OCI-LY3 (cell line): ENCODE data around the gene CYS1.

ENCODE experiments used
- H2AFZ ChIP-seq: fragments of 200-600, 300-600 bp; shearing (Covaris generic); 2 replicates; pipeline ENCODE4 v1.6.0; 2014; ENCODE audit warnings: antibody characterized with exemption, low read depth, low read length
- H3K27ac ChIP-seq: fragments of 200-600, 300-600 bp; sonication (generic); 2 replicates; pipeline ENCODE4 v1.5.1; 2014; ENCODE audit warnings: mild to moderate bottlenecking, low read length, moderate library complexity, mixed read lengths
- H3K27me3 ChIP-seq: fragments of 200-600, 300-600 bp; sonication (generic); 2 replicates; pipeline ENCODE4 v1.6.1; 2014; ENCODE audit warnings: low read depth, low read length, mixed read lengths
- H3K36me3 ChIP-seq: fragments of 200-600, 300-600 bp; sonication (generic); replicated peaks from 2 replicates; pipeline ENCODE3; 2014; ENCODE audit warnings: low read depth, low read length, mixed read lengths
- H3K4me1 ChIP-seq: fragments of 300-600, 200-600 bp; sonication (generic); 2 replicates; pipeline ENCODE4 v1.6.1; 2014; ENCODE audit warnings: low read length, mixed read lengths
- H3K4me2 ChIP-seq: fragments of 200-600, 300-600 bp; sonication (generic); 2 replicates; pipeline ENCODE4 v1.6.1; 2014; ENCODE audit warnings: low read length, mixed read lengths
- H3K4me3 ChIP-seq: fragments of 300-600, 200-600 bp; sonication (generic); 2 replicates; pipeline ENCODE4 v1.5.1; 2014; ENCODE audit warnings: antibody characterized with exemption, mild to moderate bottlenecking, low read length, moderate library complexity
- H3K79me2 ChIP-seq: fragments of 300-600, 200-600 bp; shearing (Covaris generic); 2 replicates; pipeline ENCODE4 v1.6.1; 2014; ENCODE audit warnings: mild to moderate bottlenecking, low read length, mixed read lengths
- H3K9ac ChIP-seq: fragments of 300-600, 200-600 bp; shearing (Covaris generic); 2 replicates; pipeline ENCODE4 v1.6.0; 2014; ENCODE audit warnings: mild to moderate bottlenecking, low read length, moderate library complexity
- H3K9me3 ChIP-seq: fragments of 200-600, 300-600 bp; shearing (Covaris generic); 2 replicates; pipeline ENCODE4 v1.6.1; 2014; ENCODE audit warnings: low read length, mixed read lengths; ENCODE audit not compliant: insufficient read depth
- H4K20me1 ChIP-seq: fragments of 200-600, 300-600 bp; sonication (generic); 2 replicates; pipeline ENCODE4 v1.6.1; 2016; ENCODE audit warnings: low read length, mixed read lengths; ENCODE audit not compliant: insufficient read depth
- EZH2phosphoT487 ChIP-seq: fragments of 200-600 bp; shearing (Covaris generic); IDR thresholded peaks from 2 replicates; pipeline ENCODE4 v1.6.1; 2018; ENCODE audit warnings: antibody characterized with exemption, mixed run types, low read depth
- TF ChIP-seq, protein P1 (sequence below): fragments of 200-600, 300-600 bp; sonication (generic); IDR thresholded peaks from 2 replicates; pipeline ENCODE4 v1.5.1; 2014; ENCODE audit warnings: antibody characterized with exemption, low read length, low read depth

Gene CYS1

DNA sequence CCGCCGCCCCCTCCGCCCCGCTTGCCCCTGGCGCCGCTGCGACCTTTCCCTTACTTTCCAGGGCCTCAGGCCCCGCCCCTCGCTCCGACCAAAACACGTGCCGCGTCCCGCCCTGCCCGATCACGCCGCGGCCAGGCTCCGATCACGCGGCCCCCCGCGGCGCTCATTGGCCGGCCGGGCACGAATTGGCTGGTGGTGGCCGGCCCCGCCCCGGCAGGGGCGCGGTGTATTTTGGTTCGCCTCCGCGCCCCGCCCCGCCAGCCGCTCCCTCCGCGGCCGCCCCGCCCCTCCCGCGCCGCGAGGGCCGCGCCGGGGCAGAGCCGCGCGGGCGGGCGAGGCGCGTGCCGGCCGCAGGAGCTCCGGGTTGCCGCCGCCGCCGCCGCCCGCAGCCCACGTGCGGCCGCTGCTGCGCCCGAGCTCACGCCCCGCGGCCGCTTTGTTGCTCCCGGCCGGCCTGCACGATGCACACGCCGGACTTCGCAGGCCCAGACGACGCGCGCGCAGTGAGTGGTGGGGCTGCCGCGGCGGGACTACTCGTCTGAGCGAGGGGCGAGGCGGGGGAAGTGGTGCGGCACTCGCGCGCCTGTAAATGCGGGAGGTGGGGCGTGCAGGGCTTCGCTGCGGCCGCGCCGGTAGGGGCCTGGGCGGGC, 36.8 kb downstream of the CYS1 start, which contains the start of gene KLF11:
KLF11 (plus strand) TSS at position 295 of the 650 bp plus-strand sequence; CDS start at position 462, 167 bp downstream.
- Histone ChIP-seq H3K36me3 (no peaks in the 10 kb centered on the region), H3K27ac (no peak within 1 kb of the TSS), H3K79me2 (no peaks in the 10 kb centered on the region), H3K9me3 (no peaks in the 10 kb centered on the region), H3K4me1 (no peaks in the 10 kb centered on the region), H3K4me2 (no peak within 1 kb of the TSS), H4K20me1 (no peaks in the 10 kb centered on the region), H3K9ac (no peak within 1 kb of the TSS), H3K4me3 (no peak within 1 kb of the TSS), H2AFZ (no peak within 1 kb of the TSS), H3K27me3 (no peaks in the 10 kb centered on the region)
- TF ChIP-seq, protein P1, sequence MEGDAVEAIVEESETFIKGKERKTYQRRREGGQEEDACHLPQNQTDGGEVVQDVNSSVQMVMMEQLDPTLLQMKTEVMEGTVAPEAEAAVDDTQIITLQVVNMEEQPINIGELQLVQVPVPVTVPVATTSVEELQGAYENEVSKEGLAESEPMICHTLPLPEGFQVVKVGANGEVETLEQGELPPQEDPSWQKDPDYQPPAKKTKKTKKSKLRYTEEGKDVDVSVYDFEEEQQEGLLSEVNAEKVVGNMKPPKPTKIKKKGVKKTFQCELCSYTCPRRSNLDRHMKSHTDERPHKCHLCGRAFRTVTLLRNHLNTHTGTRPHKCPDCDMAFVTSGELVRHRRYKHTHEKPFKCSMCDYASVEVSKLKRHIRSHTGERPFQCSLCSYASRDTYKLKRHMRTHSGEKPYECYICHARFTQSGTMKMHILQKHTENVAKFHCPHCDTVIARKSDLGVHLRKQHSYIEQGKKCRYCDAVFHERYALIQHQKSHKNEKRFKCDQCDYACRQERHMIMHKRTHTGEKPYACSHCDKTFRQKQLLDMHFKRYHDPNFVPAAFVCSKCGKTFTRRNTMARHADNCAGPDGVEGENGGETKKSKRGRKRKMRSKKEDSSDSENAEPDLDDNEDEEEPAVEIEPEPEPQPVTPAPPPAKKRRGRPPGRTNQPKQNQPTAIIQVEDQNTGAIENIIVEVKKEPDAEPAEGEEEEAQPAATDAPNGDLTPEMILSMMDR = no peak
- no peak for TF ChIP-seq EZH2phosphoT487

DNA sequence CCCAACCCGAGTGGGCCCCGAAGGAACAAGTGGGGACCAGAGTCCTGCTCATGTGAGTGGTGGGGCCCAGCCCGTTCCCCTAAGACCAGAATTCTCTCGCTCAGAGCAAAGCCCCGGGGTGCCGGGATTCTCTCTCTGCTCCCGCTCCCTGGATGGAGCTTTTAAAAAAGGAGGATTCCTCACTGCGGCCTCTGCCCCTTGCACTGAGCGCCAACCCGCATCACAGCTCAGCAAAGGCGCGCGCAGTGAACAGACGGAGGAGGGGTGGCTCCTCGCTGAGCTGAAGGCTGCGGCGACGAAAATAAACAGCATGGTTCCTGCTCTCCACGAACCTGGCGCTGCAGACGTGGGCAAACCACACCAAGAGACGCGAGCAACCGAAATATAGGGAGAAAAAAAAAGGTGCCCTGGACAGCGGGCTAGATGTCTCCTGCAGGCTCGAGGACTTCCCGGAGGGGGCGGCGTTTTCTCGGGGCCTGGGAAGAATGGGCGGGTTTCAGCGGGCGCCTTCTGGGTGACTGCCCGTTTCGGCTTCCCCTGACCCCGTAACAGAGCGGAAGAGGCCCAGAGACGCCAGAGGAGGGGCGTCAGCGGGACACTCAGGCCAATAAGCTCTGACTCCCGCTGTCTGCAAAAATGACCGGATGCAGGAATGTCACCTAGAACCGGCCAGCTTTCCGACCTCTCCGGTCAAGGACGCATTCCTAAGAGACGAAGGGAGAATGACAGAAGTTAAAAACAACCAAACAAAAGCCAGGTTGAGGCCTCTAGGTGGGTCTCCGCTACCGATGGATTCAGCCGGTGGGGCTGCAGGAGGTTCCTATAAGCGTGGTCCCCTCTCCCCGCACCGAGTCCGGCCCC, 37.7 kb downstream of the CYS1 start:
- Histone ChIP-seq H4K20me1 (no peaks in the 10 kb centered on the region), H3K27ac (no peak overlapping the region), H3K36me3 (no peaks in the 10 kb centered on the region), H3K79me2 (no peaks in the 10 kb centered on the region), H3K4me1 (no peaks in the 10 kb centered on the region), H3K27me3 (no peaks in the 10 kb centered on the region), H3K9ac (no peak overlapping the region), H3K4me3 (no peak overlapping the region), H2AFZ (no peak overlapping the region), H3K4me2 (no peak overlapping the region), H3K9me3 (no peaks in the 10 kb centered on the region)
- no peak for TF ChIP-seq EZH2phosphoT487
- TF ChIP-seq, protein P1 = no peak

GRCh38 chr2:10041711-10042110, 38.5 kb downstream of the CYS1 start:
- no peak overlapping the region for H3K9ac ChIP-seq
- TF ChIP-seq EZH2phosphoT487 = no peak
- TF ChIP-seq, protein P1 = no peak
- no peaks in the 10 kb centered on the region for H3K79me2 ChIP-seq
- no peaks in the 10 kb centered on the region for H3K36me3 ChIP-seq
- H3K27ac ChIP-seq = no peak overlapping the region
- no peak overlapping the region for H2AFZ ChIP-seq
- H3K9me3 ChIP-seq = no peaks in the 10 kb centered on the region
- no peaks in the 10 kb centered on the region for H3K27me3 ChIP-seq
- H4K20me1 ChIP-seq = no peaks in the 10 kb centered on the region
- no peak overlapping the region for H3K4me3 ChIP-seq
- no peak overlapping the region for H3K4me2 ChIP-seq
- no peaks in the 10 kb centered on the region for H3K4me1 ChIP-seq

DNA sequence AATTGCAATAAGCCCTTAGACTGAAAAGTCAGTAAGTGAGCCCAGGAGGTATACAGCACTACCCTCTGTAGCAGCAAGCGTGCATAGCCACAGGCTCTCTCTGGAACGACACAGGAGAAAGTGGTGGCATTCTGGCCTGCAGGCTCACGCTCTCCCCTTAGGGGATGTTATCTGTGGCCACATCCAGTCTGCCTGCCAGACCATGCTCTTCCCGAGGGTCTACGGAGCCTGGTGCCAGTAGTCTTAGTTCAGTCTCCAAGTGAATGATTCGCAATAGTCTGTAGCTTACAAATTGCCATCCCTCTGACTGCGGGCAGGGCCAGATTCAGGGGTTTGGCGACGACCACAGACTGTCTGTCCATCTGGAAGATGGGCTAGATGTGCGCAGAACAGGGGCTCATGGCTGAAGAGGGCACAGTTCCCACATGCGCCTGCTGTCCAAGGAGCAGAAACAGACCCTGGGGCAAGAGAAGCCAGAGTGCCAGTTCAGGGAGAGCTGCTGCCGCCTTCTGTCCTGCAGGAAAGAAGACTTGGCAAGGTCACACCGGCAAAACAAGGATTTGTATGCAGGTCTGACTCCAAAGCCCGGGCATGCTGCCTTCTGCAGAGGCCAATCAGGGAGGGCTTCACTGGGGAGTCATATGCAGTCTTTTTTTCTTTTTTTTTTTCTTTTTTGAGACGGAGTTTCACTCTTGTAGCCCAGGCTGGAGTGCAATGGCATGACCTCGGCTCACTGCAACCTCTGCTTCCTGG, 40.4 kb downstream of the CYS1 start:
- no peaks in the 10 kb centered on the region for H3K79me2 ChIP-seq
- H3K27ac ChIP-seq = no peak overlapping the region
- no peak overlapping the region for H3K4me3 ChIP-seq
- no peak overlapping the region for H2AFZ ChIP-seq
- no peak for TF ChIP-seq EZH2phosphoT487
- TF ChIP-seq, protein P1 = no peak
- H3K27me3 ChIP-seq = no peaks in the 10 kb centered on the region
- H3K9me3 ChIP-seq = no peaks in the 10 kb centered on the region
- no peaks in the 10 kb centered on the region for H4K20me1 ChIP-seq
- H3K4me1 ChIP-seq = no peaks in the 10 kb centered on the region
- no peak overlapping the region for H3K9ac ChIP-seq
- H3K4me2 ChIP-seq = no peak overlapping the region
- no peaks in the 10 kb centered on the region for H3K36me3 ChIP-seq
